GM06990 (cell line): ENCODE results near the gene FZD8.

Experiments used
- DNase-seq: peaks from one replicate; pipeline ENCODE4 v3.0.0-alpha.2; 2011; ENCODE audit not compliant: insufficient read length; ENCODE audit errors: extremely low read depth
- H3K27me3 ChIP-seq: replicated peaks from 2 replicates; pipeline ENCODE4 v1.6.0; 2011; ENCODE audit warnings: low read length; ENCODE audit not compliant: control insufficient read depth, insufficient read depth
- H3K36me3 ChIP-seq: 2 replicates; pipeline ENCODE4 v1.5.1; 2011; ENCODE audit warnings: low read length; ENCODE audit not compliant: control insufficient read depth, insufficient read depth
- H3K4me3 ChIP-seq: replicated peaks from 2 replicates; pipeline ENCODE4 v1.5.1; 2011; ENCODE audit warnings: low read depth, mild to moderate bottlenecking, control low read depth, low read length
- TF ChIP-seq, protein P1 (sequence below): IDR thresholded peaks from 2 replicates; pipeline ENCODE4 v1.5.1; 2011; ENCODE audit warnings: low read length, control low read depth, mild to moderate bottlenecking, inconsistent platforms; ENCODE audit not compliant: insufficient read depth, poor library complexity, severe bottlenecking

The FZD8 gene

DNA sequence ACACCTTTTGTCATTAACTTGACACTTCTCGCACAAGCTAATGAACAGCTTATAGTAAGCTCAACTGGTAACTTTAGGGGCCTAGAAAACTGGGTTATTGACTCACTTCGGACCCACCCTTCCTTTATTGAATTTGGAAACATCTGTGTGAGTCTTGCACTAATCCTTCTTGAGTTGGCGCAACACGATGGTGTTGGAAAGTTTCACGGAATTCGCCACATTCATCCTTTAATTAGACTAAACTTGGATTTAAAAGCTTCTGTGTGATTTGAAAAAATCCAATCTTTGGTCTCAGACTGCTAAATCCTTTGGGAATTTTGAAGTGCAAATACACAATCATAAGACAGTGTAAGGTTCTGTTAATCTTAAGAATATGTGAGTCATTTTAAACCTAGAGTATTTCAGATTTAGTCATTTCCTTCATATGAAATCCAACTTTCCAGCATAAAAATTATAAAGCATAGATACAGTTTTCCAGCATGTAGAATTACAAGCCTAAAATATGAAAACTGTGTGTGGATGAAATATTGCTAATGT lies 15.1 kb downstream of the FZD8 start:
- TF ChIP-seq, protein P1, sequence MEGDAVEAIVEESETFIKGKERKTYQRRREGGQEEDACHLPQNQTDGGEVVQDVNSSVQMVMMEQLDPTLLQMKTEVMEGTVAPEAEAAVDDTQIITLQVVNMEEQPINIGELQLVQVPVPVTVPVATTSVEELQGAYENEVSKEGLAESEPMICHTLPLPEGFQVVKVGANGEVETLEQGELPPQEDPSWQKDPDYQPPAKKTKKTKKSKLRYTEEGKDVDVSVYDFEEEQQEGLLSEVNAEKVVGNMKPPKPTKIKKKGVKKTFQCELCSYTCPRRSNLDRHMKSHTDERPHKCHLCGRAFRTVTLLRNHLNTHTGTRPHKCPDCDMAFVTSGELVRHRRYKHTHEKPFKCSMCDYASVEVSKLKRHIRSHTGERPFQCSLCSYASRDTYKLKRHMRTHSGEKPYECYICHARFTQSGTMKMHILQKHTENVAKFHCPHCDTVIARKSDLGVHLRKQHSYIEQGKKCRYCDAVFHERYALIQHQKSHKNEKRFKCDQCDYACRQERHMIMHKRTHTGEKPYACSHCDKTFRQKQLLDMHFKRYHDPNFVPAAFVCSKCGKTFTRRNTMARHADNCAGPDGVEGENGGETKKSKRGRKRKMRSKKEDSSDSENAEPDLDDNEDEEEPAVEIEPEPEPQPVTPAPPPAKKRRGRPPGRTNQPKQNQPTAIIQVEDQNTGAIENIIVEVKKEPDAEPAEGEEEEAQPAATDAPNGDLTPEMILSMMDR = no peak
- no peak overlapping the region for H3K4me3 ChIP-seq
- no peaks in the 10 kb centered on the region for H3K36me3 ChIP-seq
- H3K27me3 ChIP-seq = no peaks in the 10 kb centered on the region
- no peak for DNase-seq

DNA sequence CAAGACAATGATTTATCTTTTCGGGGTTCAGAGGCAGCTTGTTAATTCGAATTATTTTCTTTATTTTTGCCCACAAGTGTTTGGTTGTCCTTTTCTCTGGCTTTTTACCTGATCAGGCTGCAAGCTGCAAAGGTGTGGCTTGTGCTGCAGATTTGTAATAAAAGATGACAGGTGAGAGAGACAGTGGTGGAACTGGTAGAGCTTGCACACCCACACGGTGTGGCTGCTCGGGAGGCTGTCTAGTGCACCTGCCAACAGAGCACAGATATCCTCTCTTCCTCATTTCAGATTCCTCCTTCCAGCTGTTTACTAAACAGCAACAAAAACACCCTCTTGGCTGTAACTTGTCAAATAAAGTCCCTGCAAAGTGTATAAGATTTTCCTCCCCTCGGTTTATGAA lies 27.8 kb downstream of the FZD8 start:
- H3K27me3 ChIP-seq = no peaks in the 10 kb centered on the region
- TF ChIP-seq, protein P1 = no peak
- no peaks in the 10 kb centered on the region for H3K36me3 ChIP-seq
- DNase-seq = no peak
- H3K4me3 ChIP-seq = no peak overlapping the region

DNA sequence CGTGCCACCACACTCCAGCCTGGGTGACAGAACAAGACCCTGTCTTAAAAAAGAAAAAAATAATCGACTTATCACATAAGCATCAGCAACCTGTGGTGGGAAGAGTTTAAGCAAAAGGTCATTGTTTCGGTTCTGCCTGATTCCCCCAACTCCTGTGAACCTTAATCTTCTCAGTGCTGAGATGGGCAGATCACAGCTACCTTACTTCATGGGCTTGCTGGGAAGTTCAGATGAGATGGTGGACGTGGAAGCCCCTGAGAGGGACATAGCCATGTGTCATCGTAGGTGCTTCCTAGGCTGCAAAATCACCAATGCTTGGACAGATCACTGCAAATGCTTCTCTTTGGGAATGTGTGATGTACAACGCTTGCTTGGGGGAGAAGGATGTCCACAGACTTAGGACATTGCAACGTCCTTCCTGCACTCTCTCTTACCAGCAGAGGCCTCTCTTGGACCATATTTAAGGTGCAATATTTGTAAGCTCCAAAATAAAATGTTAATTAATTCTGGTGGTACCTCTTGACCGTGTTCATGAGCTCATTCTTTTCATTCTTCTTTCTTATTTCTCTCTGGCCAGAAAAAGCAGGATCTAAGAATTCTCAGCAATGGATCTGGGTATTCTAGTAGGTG lies 28.4 kb downstream of the FZD8 start:
- no peaks in the 10 kb centered on the region for H3K27me3 ChIP-seq
- TF ChIP-seq, protein P1 = peak; percentile 17
- no peak overlapping the region for H3K4me3 ChIP-seq
- H3K36me3 ChIP-seq = no peaks in the 10 kb centered on the region
- no peak for DNase-seq

DNA sequence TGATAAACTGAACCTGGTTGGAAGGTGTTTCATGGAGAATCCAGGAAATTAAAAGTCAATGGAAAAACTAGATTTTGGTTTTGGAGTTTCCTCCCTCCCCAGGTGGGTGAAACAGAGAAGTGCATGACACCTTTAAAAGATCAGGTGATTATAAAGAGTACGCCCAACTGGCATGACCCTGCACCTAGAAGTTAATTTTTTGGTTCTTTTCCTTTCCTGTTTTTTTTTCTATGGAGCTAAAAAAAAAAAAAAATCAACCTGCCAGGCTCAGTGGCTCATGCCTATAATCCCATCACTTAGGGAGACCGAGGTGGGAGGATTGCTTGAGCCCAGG lies 29.0 kb downstream of the FZD8 start:
- TF ChIP-seq, protein P1 = no peak
- Histone ChIP-seq H3K4me3 (no peak overlapping the region), H3K36me3 (no peaks in the 10 kb centered on the region), H3K27me3 (no peaks in the 10 kb centered on the region)
- no peak for DNase-seq

DNA sequence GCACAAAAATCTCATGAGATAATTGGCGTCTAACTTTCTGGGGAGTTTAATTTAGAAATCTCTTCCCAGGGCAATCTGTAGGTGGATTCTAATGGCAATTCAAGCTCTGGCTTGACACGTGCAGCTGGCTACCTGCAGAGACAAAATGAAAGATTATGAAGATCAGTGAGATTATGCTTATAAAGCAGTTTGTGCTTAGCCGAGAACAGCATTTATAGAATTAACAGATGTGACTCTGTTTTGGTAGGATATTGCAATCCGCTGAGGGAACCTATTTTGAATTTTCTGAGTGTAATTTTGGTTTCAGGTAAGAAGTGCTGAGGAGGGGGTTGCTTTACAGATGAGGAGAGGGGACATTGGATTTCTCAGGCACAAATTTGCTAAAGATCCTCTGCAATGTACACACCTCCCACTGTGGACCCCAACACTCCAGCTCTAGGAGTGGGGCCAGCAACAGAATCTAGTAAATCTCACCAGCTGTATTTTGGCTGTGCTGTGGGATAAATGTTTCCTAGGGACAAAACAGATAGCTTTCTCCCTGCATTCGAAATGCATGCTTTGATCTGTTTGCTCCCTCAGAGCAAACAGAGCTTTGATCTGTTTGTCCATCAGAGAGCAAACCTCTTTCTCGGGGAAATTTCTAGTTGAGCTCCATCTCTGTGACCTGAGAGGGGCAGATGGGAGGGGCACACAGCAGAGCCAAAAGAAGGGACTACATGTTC lies 29.6 kb downstream of the FZD8 start:
- H3K4me3 ChIP-seq = no peak overlapping the region
- no peak for DNase-seq
- TF ChIP-seq, protein P1 = no peak

More for the DNA sequence above, 29.6 kb downstream of the FZD8 start:
- Histone ChIP-seq H3K27me3 (no peaks in the 10 kb centered on the region), H3K36me3 (no peaks in the 10 kb centered on the region)
